CD14-positive monocyte (primary cell): Measurements from ENCODE around the gene DHX29. TPM values are rescaled to one million over a fixed set of nuclear protein-coding genes. Genes with fewer than 3 reads are reported as not detected.

ENCODE experiments used
- DNase-seq, 3 donors: peaks; one replicate each; pipeline ENCODE4 v3.0.0-alpha.2; 2011 to 2022
- H2AFZ ChIP-seq: 2 replicates; pipeline ENCODE4 v1.6.0; 2012; ENCODE audit warnings: mild to moderate bottlenecking, low read depth, low read length, inconsistent platforms; ENCODE audit not compliant: insufficient read depth, poor library complexity, severe bottlenecking
- H3K27ac ChIP-seq, 2 donors: 1 replicate in 1 of 2; 2 replicates in 1 of 2; pipeline ENCODE4 v1.5.1; 2012 to 2013; ENCODE audit warnings: low read length in 2 of 2, control low read depth in 1 of 2, inconsistent platforms in 1 of 2, low read depth in 1 of 2, mild to moderate bottlenecking in 1 of 2
- H3K27me3 ChIP-seq, 2 donors: one replicate each; pipeline versions ENCODE4 v1.6.0 to v1.6.1; 2011 to 2013; ENCODE audit warnings: low read length in 2 of 2; ENCODE audit not compliant: control insufficient read depth in 2 of 2, insufficient read depth in 2 of 2
- H3K36me3 ChIP-seq, 2 donors: replicated peaks in 1 of 2; 1 replicate in 1 of 2; 2 replicates in 1 of 2; pipeline versions ENCODE4 v1.5.1 to v1.6.1; 2012 to 2013; ENCODE audit warnings: low read length in 2 of 2, control low read depth in 1 of 2, inconsistent platforms in 1 of 2, mild to moderate bottlenecking in 1 of 2; ENCODE audit not compliant: insufficient read depth in 2 of 2, control insufficient read depth in 1 of 2
- H3K4me1 ChIP-seq, 2 donors: 1 replicate in 1 of 2; 2 replicates in 1 of 2; pipeline versions ENCODE4 v1.5.1 to v1.6.1; 2012 to 2013; ENCODE audit warnings: low read length in 2 of 2, control low read depth in 1 of 2, inconsistent platforms in 1 of 2, mild to moderate bottlenecking in 1 of 2, moderate library complexity in 1 of 2; ENCODE audit not compliant: insufficient read depth in 2 of 2, control insufficient read depth in 1 of 2
- H3K4me2 ChIP-seq: replicated peaks from 2 replicates; pipeline ENCODE3; 2012; ENCODE audit warnings: low read length, moderate library complexity, mild to moderate bottlenecking; ENCODE audit not compliant: poor library complexity, severe bottlenecking; ENCODE audit errors: extremely low read depth
- H3K4me3 ChIP-seq, 3 experiments: fragments of 200-600 bp in 1 of 3; sonication (generic) in 1 of 3; replicated peaks in 1 of 3; 1 replicate in 2 of 3; 2 replicates in 1 of 3; pipeline ENCODE4 v1.5.1; 2011 to 2013; ENCODE audit warnings: low read length in 3 of 3, mild to moderate bottlenecking in 3 of 3, control low read depth in 2 of 3, low read depth in 2 of 3, inconsistent platforms in 1 of 3, moderate library complexity in 1 of 3
- H3K79me2 ChIP-seq: 2 replicates; pipeline ENCODE4 v1.6.0; 2012; ENCODE audit warnings: mild to moderate bottlenecking, control low read depth, inconsistent platforms, low read length, moderate library complexity; ENCODE audit not compliant: insufficient read depth
- H3K9ac ChIP-seq: 2 replicates; pipeline ENCODE4 v1.6.0; 2017; ENCODE audit warnings: low read length, mild to moderate bottlenecking; ENCODE audit not compliant: insufficient read depth, poor library complexity, severe bottlenecking
- H3K9me3 ChIP-seq, 2 donors: replicated peaks in 1 of 2; 1 replicate in 1 of 2; 2 replicates in 1 of 2; pipeline versions ENCODE4 v1.5.1 to v1.6.1; 2012 to 2013; ENCODE audit warnings: low read length in 2 of 2, control low read depth in 1 of 2; ENCODE audit not compliant: control insufficient read depth in 1 of 2, insufficient read depth in 1 of 2
- H4K20me1 ChIP-seq: 2 replicates; pipeline ENCODE4 v1.6.0; 2012; ENCODE audit warnings: mild to moderate bottlenecking, low read length, control low read depth, moderate library complexity; ENCODE audit not compliant: insufficient read depth
- H3K27ac Mint-ChIP-seq, 7 donors: one replicate each; pipeline ENCODE4 v1.8.0; 2020; ENCODE audit warnings: mild to moderate bottlenecking in 7 of 7, mixed read lengths in 7 of 7, moderate library complexity in 6 of 7, inconsistent platforms in 2 of 7
- H3K27me3 Mint-ChIP-seq, 3 donors: one replicate each; pipeline ENCODE4 v1.8.0; 2021 to 2022; ENCODE audit warnings: low read depth in 3 of 3, mild to moderate bottlenecking in 3 of 3, mixed read lengths in 3 of 3, moderate library complexity in 3 of 3, inconsistent platforms in 1 of 3
- H3K36me3 Mint-ChIP-seq, 2 donors: one replicate each; pipeline ENCODE4 v1.8.0; 2020; ENCODE audit warnings: mixed read lengths in 2 of 2, inconsistent platforms in 1 of 2, mild to moderate bottlenecking in 1 of 2
- H3K4me1 Mint-ChIP-seq: one replicate; pipeline ENCODE4 v1.8.0; 2020; ENCODE audit warnings: mild to moderate bottlenecking, mixed read lengths
- H3K4me3 Mint-ChIP-seq, 2 donors: one replicate each; pipeline ENCODE4 v1.8.0; 2020; ENCODE audit warnings: mild to moderate bottlenecking in 2 of 2, mixed read lengths in 2 of 2, moderate library complexity in 1 of 2
- H3K9me3 Mint-ChIP-seq, 7 donors: one replicate each; pipeline ENCODE4 v1.8.0; 2020 to 2022; ENCODE audit warnings: mixed read lengths in 7 of 7, mild to moderate bottlenecking in 6 of 7, moderate library complexity in 6 of 7, inconsistent platforms in 2 of 7
- CTCF ChIP-seq: fragments of 200-600 bp; IDR thresholded peaks from one replicate; pipeline ENCODE4 v1.8.0; 2022; ENCODE audit warnings: antibody characterized with exemption, mild to moderate bottlenecking
- WGBS: methylation state at CpG from one replicate; pipeline ENCODE4 v1.1.5; 2013; ENCODE audit warnings: missing lambda C conversion rate; ENCODE audit not compliant: insufficient coverage; 5-methylcytosine and 5-hydroxymethylcytosine counted together
- intact Hi-C, 2 donors: fragments of 100-400 bp; cut with micrococcal nuclease; formaldehyde crosslinking; loops; one replicate each; pipeline versions ENCODE4 v1.15.0 to v1.15.1; 2023
- polyA plus RNA-seq, 3 donors: library from polyadenylated mRNA; depleted of rRNA in 1 of 3; unstranded in 2 of 3; stranded (reverse) in 1 of 3; fragments of 300-500 nt in 2 of 3; fragments of >200 nt in 1 of 3; fragmentation: Illumina TruSeq in 2 of 3; gene quantifications; 1 replicate in 2 of 3; 2 replicates in 1 of 3; pipeline ENCODE4 v1.2.3, GENCODE V29; 2012 to 2021

Gene DHX29
- polyA plus RNA-seq, 3 donors = 5.2 to 15.9 (median 9.7) TPM

- Mint-ChIP-seq H3K4me1 (no peaks in the 10 kb centered on the region), H3K27me3 (peaks cover 29 to 56% (median 41%) of the 10 kb centered on the region in 3 donors), H3K4me3 (no peak overlapping the region), H3K36me3 (peaks cover 0 to 2% of the 10 kb centered on the region in 2 donors), H3K27ac (no peak overlapping the region), H3K9me3 (peaks cover 0 to 4% (median 2%) of the 10 kb centered on the region in 7 donors)
- Histone ChIP-seq H3K27ac (no peak overlapping the region), H3K9ac (no peak overlapping the region), H3K27me3 (peaks cover 14 to 45% of the 10 kb centered on the region in 2 donors), H3K4me2 (no peak overlapping the region), H3K36me3 (no peaks in the 10 kb centered on the region), H3K4me1 (no peaks in the 10 kb centered on the region), H3K4me3 (no peak overlapping the region), H2AFZ (no peak overlapping the region), H3K9me3 (no peaks in the 10 kb centered on the region), H3K79me2 (no peaks in the 10 kb centered on the region), H4K20me1 (no peaks in the 10 kb centered on the region)
- TF ChIP-seq CTCF = no peak
- no peak for DNase-seq
- WGBS = 82% methylated on average over 2 of the region's 4 CpGs
- intact Hi-C loops = no loop called here
These were observed 65.7 kb downstream of the DHX29 start for GRCh38 chr5:55241746-55242145.

GRCh38 chr5:55236800-55237199, 70.7 kb downstream of the DHX29 start:
- no peak for DNase-seq
- Histone ChIP-seq H3K36me3 (no peaks in the 10 kb centered on the region), H2AFZ (no peak overlapping the region), H3K9ac (no peak overlapping the region), H3K9me3 (peaks cover 5 to 11% of the 10 kb centered on the region in 2 donors), H3K27ac (no peak overlapping the region), H3K4me2 (no peak overlapping the region), H4K20me1 (no peaks in the 10 kb centered on the region), H3K27me3 (peaks cover 44 to 91% of the 10 kb centered on the region in 2 donors), H3K79me2 (no peaks in the 10 kb centered on the region), H3K4me1 (peaks cover 22 to 27% of the 10 kb centered on the region in 2 donors), H3K4me3 (no peak overlapping the region)
- no peak for TF ChIP-seq CTCF
- intact Hi-C loops = no loop called here
- Mint-ChIP-seq H3K4me1 (peaks cover 17% of the 10 kb centered on the region), H3K36me3 (peaks cover 4 to 8% of the 10 kb centered on the region in 2 donors), H3K27ac (no peak overlapping the region), H3K27me3 (peaks cover 74 to 88% (median 79%) of the 10 kb centered on the region in 3 donors), H3K4me3 (peak overlapping the region in 1 of 2 donors; percentile 63), H3K9me3 (peaks cover 0 to 23% (median 10%) of the 10 kb centered on the region in 7 donors)
- 84% methylated on average over 10 of the region's 10 CpGs for WGBS
